ENCODE results near the gene RMRP.
"Not testable (repeated sequence)": the region's sequence is repeated elsewhere in the genome, so short reads cannot be mapped to it uniquely, and the experiment has no call there.

GRCh38 chr9:35645736-35646135, 12.1 kb downstream of the RMRP start:
- TF ChIP-seq CTCF, POLR2A (IDR thresholded peaks at IDR 0.05): not testable (repeated sequence)
